T-helper 1 cell (primary cell): ENCODE results near the gene SEZ6L.

ENCODE experiments used
- DNase-seq, 5 donors: peaks; one replicate each; pipeline ENCODE4 v3.0.0-alpha.2; 2012 to 2020
- total RNA-seq, 4 donors: gene quantifications; one replicate each; lab custom pipeline; 2026; lab: John Stamatoyannopoulos, UW

SEZ6L gene
- total RNA-seq: 0 to 0.15 (median 0) reads per million in 4 donors

- DNase-seq: peak in 1 of 5 donors; percentile 11
Measured at GRCh38 chr22:26169315-26170111, at the start of gene SEZ6L. Gene SEZ6L, plus strand, starts transcription at chr22:26169462. Its CDS starts 208 bp downstream, at chr22:26169670.

- DNase-seq: peak in 1 of 5 donors; percentile 8
Measured at GRCh38 chr22:26122920-26123468, 46.3 kb upstream of the SEZ6L start.

GRCh38 chr22:26124991-26125725 is 44.1 kb upstream of the SEZ6L start:
- DNase-seq: no peak

GRCh38 chr22:26127126-26127525 is 42.1 kb upstream of the SEZ6L start:
- DNase-seq: no peak

GRCh38 chr22:26127556-26127955 is 41.7 kb upstream of the SEZ6L start:
- no peak for DNase-seq

- DNase-seq: no peak
Measured at GRCh38 chr22:26131589-26132154, 37.6 kb upstream of the SEZ6L start.

GRCh38 chr22:26134654-26135330 is 34.5 kb upstream of the SEZ6L start:
- DNase-seq: no peak

GRCh38 chr22:26135806-26136205 is 33.5 kb upstream of the SEZ6L start:
- DNase-seq: no peak

GRCh38 chr22:26139310-26139709 is 30.0 kb upstream of the SEZ6L start:
- no peak for DNase-seq

- no peak for DNase-seq
Measured at GRCh38 chr22:26141831-26142230, 27.4 kb upstream of the SEZ6L start.

GRCh38 chr22:26143806-26144325 is 25.4 kb upstream of the SEZ6L start:
- DNase-seq: no peak

GRCh38 chr22:26159886-26160285 is 9.4 kb upstream of the SEZ6L start:
- DNase-seq: no peak

GRCh38 chr22:26161746-26162145 is 7.5 kb upstream of the SEZ6L start:
- DNase-seq: no peak

GRCh38 chr22:26162926-26163325 is 6.3 kb upstream of the SEZ6L start:
- DNase-seq: no peak

GRCh38 chr22:26164174-26164573 is 5.1 kb upstream of the SEZ6L start:
- no peak for DNase-seq

GRCh38 chr22:26168330-26168851 is 871 bp upstream of the SEZ6L start:
- DNase-seq: no peak

GRCh38 chr22:26168939-26169314 is 335 bp upstream of the SEZ6L start:
- no peak for DNase-seq

- DNase-seq: no peak
Measured at GRCh38 chr22:26170112-26170492, 840 bp downstream of the SEZ6L start.

GRCh38 chr22:26170795-26171580 is 1.7 kb downstream of the SEZ6L start:
- no peak for DNase-seq

- peak in 1 of 5 donors; percentile 10 for DNase-seq
Measured at GRCh38 chr22:26172389-26172990, 3.2 kb downstream of the SEZ6L start.

- no peak for DNase-seq
Measured at GRCh38 chr22:26174280-26174679, 5.0 kb downstream of the SEZ6L start.
